WTC11 (cell line): ENCODE results near the gene TRIP13.

Source experiments
- ARID4B ChIP-seq: sonication (generic); formaldehyde crosslinking; IDR thresholded peaks from 2 replicates; pipeline ENCODE4 v1.8.0; 2023; ENCODE audit warnings: missing genetic modification reagents, mild to moderate bottlenecking, borderline replicate concordance
- NFYB ChIP-seq: sonication (generic); formaldehyde crosslinking; conservative IDR thresholded peaks from 2 replicates; pipeline ENCODE4 v1.8.0; 2022; ENCODE audit warnings: low read depth, missing genetic modification reagents
- NR1H2 ChIP-seq: sonication (generic); formaldehyde crosslinking; IDR thresholded peaks from 2 replicates; pipeline ENCODE4 v1.9.0; 2021; ENCODE audit warnings: mild to moderate bottlenecking, moderate library complexity, missing genetic modification reagents
- NR2C2 ChIP-seq: sonication (generic); formaldehyde crosslinking; IDR thresholded peaks from 2 replicates; pipeline ENCODE4 v1.8.0; 2022; ENCODE audit warnings: mild to moderate bottlenecking, missing genetic modification reagents
- NR3C1 ChIP-seq: sonication (generic); formaldehyde crosslinking; conservative IDR thresholded peaks from 2 replicates; pipeline ENCODE4 v1.8.1; 2023; ENCODE audit warnings: low read depth, mild to moderate bottlenecking, missing genetic modification reagents
- SMAD4 ChIP-seq: sonication (generic); formaldehyde crosslinking; IDR thresholded peaks from 2 replicates; pipeline ENCODE4 v1.8.0; 2022; ENCODE audit warnings: mild to moderate bottlenecking, missing genetic modification reagents
- USF2 ChIP-seq: sonication (generic); formaldehyde crosslinking; IDR thresholded peaks from 2 replicates; pipeline ENCODE4 v1.8.1; 2023; ENCODE audit warnings: mild to moderate bottlenecking, missing genetic modification reagents, moderate library complexity
- ZNF138 ChIP-seq: sonication (generic); formaldehyde crosslinking; conservative IDR thresholded peaks from 2 replicates; pipeline ENCODE4 v1.8.1; 2022; ENCODE audit warnings: mild to moderate bottlenecking, moderate library complexity, missing genetic modification reagents
- ZNF263 ChIP-seq: sonication (generic); formaldehyde crosslinking; IDR thresholded peaks from 2 replicates; pipeline ENCODE4 v1.8.1; 2022; ENCODE audit warnings: low read depth, mild to moderate bottlenecking, moderate library complexity, missing genetic modification reagents
- ZNF416 ChIP-seq: fragments of 250-450 bp; sonication (Bioruptor Pico); IDR thresholded peaks from 2 replicates; pipeline ENCODE4 v1.9.0; 2021; ENCODE audit warnings: mild to moderate bottlenecking, inconsistent platforms
- ZSCAN18 ChIP-seq: fragments of 250-450 bp; sonication (Bioruptor Pico); IDR thresholded peaks from 2 replicates; pipeline ENCODE4 v2.1.2; 2022; ENCODE audit warnings: mild to moderate bottlenecking, moderate library complexity
- TF ChIP-seq, protein P1 (sequence below): fragments of 200-600 bp; IDR thresholded peaks from 2 replicates; pipeline ENCODE4 v1.8.0; 2022; ENCODE audit warnings: antibody characterized with exemption
- TF ChIP-seq, protein P2 (sequence below): sonication (generic); formaldehyde crosslinking; conservative IDR thresholded peaks from 2 replicates; pipeline ENCODE4 v1.8.1; 2023; ENCODE audit warnings: mild to moderate bottlenecking, low read depth, missing genetic modification reagents, moderate library complexity

GRCh38 chr5:891117-891836, 1.4 kb upstream of the TRIP13 start:
- TF ChIP-seq, protein P1, sequence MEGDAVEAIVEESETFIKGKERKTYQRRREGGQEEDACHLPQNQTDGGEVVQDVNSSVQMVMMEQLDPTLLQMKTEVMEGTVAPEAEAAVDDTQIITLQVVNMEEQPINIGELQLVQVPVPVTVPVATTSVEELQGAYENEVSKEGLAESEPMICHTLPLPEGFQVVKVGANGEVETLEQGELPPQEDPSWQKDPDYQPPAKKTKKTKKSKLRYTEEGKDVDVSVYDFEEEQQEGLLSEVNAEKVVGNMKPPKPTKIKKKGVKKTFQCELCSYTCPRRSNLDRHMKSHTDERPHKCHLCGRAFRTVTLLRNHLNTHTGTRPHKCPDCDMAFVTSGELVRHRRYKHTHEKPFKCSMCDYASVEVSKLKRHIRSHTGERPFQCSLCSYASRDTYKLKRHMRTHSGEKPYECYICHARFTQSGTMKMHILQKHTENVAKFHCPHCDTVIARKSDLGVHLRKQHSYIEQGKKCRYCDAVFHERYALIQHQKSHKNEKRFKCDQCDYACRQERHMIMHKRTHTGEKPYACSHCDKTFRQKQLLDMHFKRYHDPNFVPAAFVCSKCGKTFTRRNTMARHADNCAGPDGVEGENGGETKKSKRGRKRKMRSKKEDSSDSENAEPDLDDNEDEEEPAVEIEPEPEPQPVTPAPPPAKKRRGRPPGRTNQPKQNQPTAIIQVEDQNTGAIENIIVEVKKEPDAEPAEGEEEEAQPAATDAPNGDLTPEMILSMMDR: no peak
- TF ChIP-seq SMAD4 (CRISPR knock-in tag) (no peak), ZNF263 (CRISPR knock-in tag) (no peak), ZNF416 (CRISPR knock-in tag) (no peak), NR2C2 (CRISPR knock-in tag) (no peak), ZSCAN18 (CRISPR knock-in tag) (no peak), NR3C1 (no peak), ZNF138 (no peak), NR1H2 (CRISPR knock-in tag) (no peak), NFYB (no peak), USF2 (CRISPR knock-in tag) (no peak), ARID4B (no peak)
- TF ChIP-seq, protein P2, sequence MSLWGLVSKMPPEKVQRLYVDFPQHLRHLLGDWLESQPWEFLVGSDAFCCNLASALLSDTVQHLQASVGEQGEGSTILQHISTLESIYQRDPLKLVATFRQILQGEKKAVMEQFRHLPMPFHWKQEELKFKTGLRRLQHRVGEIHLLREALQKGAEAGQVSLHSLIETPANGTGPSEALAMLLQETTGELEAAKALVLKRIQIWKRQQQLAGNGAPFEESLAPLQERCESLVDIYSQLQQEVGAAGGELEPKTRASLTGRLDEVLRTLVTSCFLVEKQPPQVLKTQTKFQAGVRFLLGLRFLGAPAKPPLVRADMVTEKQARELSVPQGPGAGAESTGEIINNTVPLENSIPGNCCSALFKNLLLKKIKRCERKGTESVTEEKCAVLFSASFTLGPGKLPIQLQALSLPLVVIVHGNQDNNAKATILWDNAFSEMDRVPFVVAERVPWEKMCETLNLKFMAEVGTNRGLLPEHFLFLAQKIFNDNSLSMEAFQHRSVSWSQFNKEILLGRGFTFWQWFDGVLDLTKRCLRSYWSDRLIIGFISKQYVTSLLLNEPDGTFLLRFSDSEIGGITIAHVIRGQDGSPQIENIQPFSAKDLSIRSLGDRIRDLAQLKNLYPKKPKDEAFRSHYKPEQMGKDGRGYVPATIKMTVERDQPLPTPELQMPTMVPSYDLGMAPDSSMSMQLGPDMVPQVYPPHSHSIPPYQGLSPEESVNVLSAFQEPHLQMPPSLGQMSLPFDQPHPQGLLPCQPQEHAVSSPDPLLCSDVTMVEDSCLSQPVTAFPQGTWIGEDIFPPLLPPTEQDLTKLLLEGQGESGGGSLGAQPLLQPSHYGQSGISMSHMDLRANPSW (CRISPR knock-in tag): no peak
